ENCODE measurements around the gene TWIST1.

TWIST1 gene

DNA sequence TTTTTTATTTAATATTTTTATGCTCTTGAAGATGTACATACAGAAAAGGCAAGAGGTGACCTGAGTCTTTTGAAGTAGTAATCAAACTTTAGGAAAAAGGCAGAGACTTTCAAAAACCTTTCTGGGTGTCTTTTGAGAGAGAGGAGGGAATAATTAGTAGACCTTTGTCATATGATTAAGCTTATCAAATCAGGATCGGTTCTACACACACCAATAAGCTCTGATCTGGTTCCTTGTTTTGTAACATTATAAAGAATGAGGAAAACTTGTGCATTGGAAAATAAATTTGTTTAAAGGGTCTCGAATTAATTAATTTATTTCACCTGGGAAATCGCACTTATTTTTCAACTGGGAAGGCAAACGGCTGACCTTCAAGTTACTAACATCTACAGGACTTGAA lies 11.9 kb downstream of the TWIST1 start:
- H3K4me3 ChIP-seq (ENCODE audit: low read depth, low read length): peak overlapping the region; percentile 57
- TF ChIP-seq, protein P1, sequence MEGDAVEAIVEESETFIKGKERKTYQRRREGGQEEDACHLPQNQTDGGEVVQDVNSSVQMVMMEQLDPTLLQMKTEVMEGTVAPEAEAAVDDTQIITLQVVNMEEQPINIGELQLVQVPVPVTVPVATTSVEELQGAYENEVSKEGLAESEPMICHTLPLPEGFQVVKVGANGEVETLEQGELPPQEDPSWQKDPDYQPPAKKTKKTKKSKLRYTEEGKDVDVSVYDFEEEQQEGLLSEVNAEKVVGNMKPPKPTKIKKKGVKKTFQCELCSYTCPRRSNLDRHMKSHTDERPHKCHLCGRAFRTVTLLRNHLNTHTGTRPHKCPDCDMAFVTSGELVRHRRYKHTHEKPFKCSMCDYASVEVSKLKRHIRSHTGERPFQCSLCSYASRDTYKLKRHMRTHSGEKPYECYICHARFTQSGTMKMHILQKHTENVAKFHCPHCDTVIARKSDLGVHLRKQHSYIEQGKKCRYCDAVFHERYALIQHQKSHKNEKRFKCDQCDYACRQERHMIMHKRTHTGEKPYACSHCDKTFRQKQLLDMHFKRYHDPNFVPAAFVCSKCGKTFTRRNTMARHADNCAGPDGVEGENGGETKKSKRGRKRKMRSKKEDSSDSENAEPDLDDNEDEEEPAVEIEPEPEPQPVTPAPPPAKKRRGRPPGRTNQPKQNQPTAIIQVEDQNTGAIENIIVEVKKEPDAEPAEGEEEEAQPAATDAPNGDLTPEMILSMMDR (IDR thresholded peaks at IDR 0.05; ENCODE audit: insufficient read depth, low read length, missing control alignments): no peak
- ChIA-PET CTCF (interaction anchor here (0.9 to 1.4 kb wide), 4 partner anchors 11 to 514 kb away, joined by 3 to 6 read pairs (median 3); no protein-coding TSS in a partner anchor), POLR2A (interaction anchor here (5.9 kb wide), 1 partner anchor 12 kb away, joined by 45 read pairs; the partner anchor contains the start of gene TWIST1)
- no peak for DNase-seq (ENCODE audit: low read depth, low spot score)

DNA sequence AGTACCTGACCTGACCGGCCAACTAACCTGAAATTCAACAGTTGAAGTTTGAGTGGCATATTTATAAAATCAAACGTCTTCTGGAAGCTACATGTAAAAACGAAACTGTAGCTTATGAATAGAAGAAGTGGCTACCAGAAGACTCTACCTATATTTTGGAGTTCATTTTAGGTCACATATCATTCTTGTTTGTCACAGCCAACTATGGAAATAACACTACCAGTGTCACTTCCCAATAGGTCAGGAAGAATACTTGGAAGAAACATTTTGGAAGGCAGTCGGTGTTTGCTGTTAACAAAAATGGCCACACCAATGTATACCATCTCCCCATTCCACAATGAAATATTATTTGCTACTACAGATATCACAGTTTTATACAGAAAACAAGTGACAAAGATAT lies 12.6 kb downstream of the TWIST1 start:
- TF ChIP-seq, protein P1 (IDR thresholded peaks at IDR 0.05; ENCODE audit: insufficient read depth, low read length, missing control alignments): no peak
- CTCF ChIA-PET: interaction anchor here (0.7 to 1.4 kb wide), 4 partner anchors 13 to 513 kb away, joined by 3 read pairs; no protein-coding TSS in a partner anchor
- H3K4me3 ChIP-seq (ENCODE audit: low read depth, low read length): peak overlapping the region; percentile 45
- DNase-seq (ENCODE audit: low read depth, low spot score): no peak
- POLR2A ChIA-PET: interaction anchor here (5.9 kb wide), 1 partner anchor 13 kb away, joined by 45 read pairs; the partner anchor contains the start of gene TWIST1

DNA sequence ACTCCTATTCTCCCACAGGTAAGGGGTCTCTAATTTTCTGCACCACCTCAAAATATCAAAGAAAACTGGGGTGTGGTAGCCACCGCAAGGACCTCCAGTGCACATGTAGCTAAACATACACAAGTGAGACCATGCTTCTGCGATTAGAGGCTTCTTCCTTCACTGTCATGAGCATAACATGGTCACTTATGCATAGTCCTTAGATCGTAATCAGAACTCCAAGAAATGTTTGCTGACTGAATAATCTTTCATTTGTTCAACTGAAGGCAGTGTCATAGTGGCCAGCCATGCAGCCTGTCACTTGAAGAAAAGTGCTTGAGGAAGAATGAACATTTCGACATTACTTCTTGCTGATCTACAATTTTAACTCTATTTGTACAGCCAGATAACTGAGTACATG lies 14.6 kb downstream of the TWIST1 start:
- POLR2A ChIA-PET: no interaction called here
- CTCF ChIA-PET: interaction anchor here (1.2 to 1.4 kb wide), 2 partner anchors 11 to 410 kb away, joined by 3 to 4 read pairs; no protein-coding TSS in a partner anchor
- peak overlapping the region; percentile 30; the same call in 1 of the 2 replicates for H3K4me3 ChIP-seq (ENCODE audit: low read depth, low read length)
- no peak for DNase-seq (ENCODE audit: low read depth, low spot score)
- TF ChIP-seq, protein P1 (IDR thresholded peaks at IDR 0.05; ENCODE audit: insufficient read depth, low read length, missing control alignments): no peak

DNA sequence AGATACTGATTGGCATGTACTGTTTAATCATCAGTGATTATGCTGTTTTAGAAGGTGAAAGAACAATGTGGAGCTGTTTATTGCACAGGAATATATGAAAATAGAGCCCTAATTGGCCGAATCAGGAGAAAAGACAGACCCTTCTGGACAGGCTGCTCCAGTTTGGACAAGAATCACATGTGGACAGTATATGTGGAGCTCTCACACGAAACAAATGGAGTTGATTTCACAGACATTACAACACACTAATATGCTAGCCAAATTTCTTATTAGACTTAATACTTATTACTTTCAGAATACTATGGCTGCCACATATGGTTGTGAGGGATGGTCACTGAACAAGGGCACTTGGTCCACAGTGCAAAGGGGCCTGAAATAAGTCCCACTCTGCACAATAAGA lies 15.5 kb downstream of the TWIST1 start:
- TF ChIP-seq, protein P1 (IDR thresholded peaks at IDR 0.05; ENCODE audit: insufficient read depth, low read length, missing control alignments): no peak
- ChIA-PET CTCF (interaction anchor here (1.1 to 1.4 kb wide), 3 partner anchors 12 to 409 kb away, joined by 3 to 4 read pairs (median 3); no protein-coding TSS in a partner anchor), POLR2A (interaction anchor here (1.0 kb wide), 1 partner anchor 16 kb away, joined by 3 read pairs; the partner anchor contains the start of gene TWIST1)
- no peak for DNase-seq (ENCODE audit: low read depth, low spot score)
- peak overlapping the region; percentile 38 for H3K4me3 ChIP-seq (ENCODE audit: low read depth, low read length)

DNA sequence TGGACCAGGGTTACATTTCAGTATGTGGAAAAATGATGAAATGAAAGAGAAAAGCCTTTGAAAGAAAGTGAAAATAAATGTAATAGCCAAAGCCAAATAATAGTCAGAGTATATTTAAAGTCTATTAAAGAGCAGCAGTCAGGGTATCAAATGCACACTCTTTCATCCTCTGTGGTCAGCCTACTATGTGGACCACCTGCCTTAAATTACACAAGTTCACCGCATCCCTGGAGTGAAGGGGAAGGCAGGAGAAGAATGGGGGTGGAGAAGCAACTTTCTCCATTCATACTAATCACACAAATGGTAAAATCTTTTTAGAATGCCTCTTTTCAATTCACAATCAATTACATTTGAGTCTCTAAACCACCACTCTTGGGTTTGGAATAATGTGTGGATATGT lies 16.0 kb downstream of the TWIST1 start:
- TF ChIP-seq, protein P1 (IDR thresholded peaks at IDR 0.05; ENCODE audit: insufficient read depth, low read length, missing control alignments): no peak
- POLR2A ChIA-PET: no interaction called here
- CTCF ChIA-PET: interaction anchor here (1.1 to 1.4 kb wide), 3 partner anchors 13 to 408 kb away, joined by 3 to 4 read pairs (median 3); no protein-coding TSS in a partner anchor
- DNase-seq (ENCODE audit: low read depth, low spot score): no peak
- peak overlapping the region; percentile 38; the same call in 1 of the 2 replicates for H3K4me3 ChIP-seq (ENCODE audit: low read depth, low read length)

DNA sequence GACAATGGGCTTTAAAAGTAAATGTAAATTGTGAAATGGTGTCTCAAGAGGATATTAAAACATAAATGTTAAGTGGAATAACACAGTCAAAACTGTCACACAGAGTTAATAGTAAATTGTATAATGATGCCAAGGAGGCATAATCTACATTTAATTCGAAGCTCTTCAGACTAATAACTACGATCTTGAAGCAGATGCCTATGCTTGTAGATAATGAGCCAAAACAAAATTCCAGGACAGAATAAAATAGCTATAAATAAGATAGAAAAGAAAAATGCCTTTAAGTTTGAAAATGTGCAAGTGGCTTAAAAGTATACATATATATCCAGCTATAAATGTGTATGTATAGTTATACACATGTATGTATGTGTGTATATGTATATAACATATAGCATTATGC lies 17.5 kb downstream of the TWIST1 start:
- no peak overlapping the region for H3K4me3 ChIP-seq (ENCODE audit: low read depth, low read length)
- CTCF ChIA-PET: interaction anchor here (0.9 to 1.7 kb wide), 4 partner anchors 10 to 434 kb away, joined by 3 to 6 read pairs (median 4); partner anchors contain the start of gene TWIST1
- TF ChIP-seq, protein P1 (IDR thresholded peaks at IDR 0.05; ENCODE audit: insufficient read depth, low read length, missing control alignments): no peak
- POLR2A ChIA-PET: interaction anchor here (1.1 kb wide), 1 partner anchor 18 kb away, joined by 4 read pairs; the partner anchor contains the start of gene TWIST1
- no peak for DNase-seq (ENCODE audit: low read depth, low spot score)

All from AG04449 (cell line).